Measurements from ENCODE around the gene RHOB. TPM values are rescaled to one million over a fixed set of nuclear protein-coding genes. Genes with fewer than 3 reads are reported as not detected.

RHOB gene
- polyA plus RNA-seq, 1 of the 3 experiments (the other 2 are of a cell fraction), result 50.3 TPM

GRCh38 chr2:20474757-20475566, 28.1 kb downstream of the RHOB start (continued):
- TF ChIP-seq IRF3 (IDR thresholded peaks at IDR 0.05; ENCODE audit: low read depth, low read length), result no peak

GRCh38 chr2:20475567-20475952, 28.7 kb downstream of the RHOB start:
- Histone ChIP-seq H3K36me3 (replicated peaks in 1 of 2; ENCODE audit: control insufficient read depth in 1 of 2, insufficient read depth in 2 of 2, low read length in 1 of 2) (no peaks in the 10 kb centered on the region), H2AFZ (ENCODE audit: low read depth) (no peak overlapping the region), H3K9ac (no peak overlapping the region), H3F3A (replicated peaks; ENCODE audit: insufficient read depth) (no peaks in the 10 kb centered on the region), H3K4me1 (ENCODE audit: control insufficient read depth in 1 of 2, insufficient read depth in 2 of 2, low read depth in 1 of 2, low read length in 1 of 2) (peaks cover 0 to 12% of the 10 kb centered on the region in 2 experiments; a peak in 1 of 4 replicates), H4K20me1 (ENCODE audit: insufficient read depth) (no peaks in the 10 kb centered on the region), H3K27me3 (ENCODE audit: insufficient read depth) (no peaks in the 10 kb centered on the region), H3K9me2 (no peaks in the 10 kb centered on the region), H3K27ac (ENCODE audit: low read depth in 2 of 2, low read length in 1 of 2) (no peak overlapping the region), H3K79me2 (ENCODE audit: insufficient read depth) (no peaks in the 10 kb centered on the region), H3K9me3 (no peaks in the 10 kb centered on the region), H3K4me3 (ENCODE audit: low read depth in 2 of 2, low read length in 1 of 2) (no peak overlapping the region), H3K4me2 (no peak overlapping the region)
- TF ChIP-seq RCOR1 (IDR thresholded peaks at IDR 0.05; ENCODE audit: low read length), result no peak
- no peak for TF ChIP-seq SIN3A (IDR thresholded peaks at IDR 0.05; ENCODE audit: borderline replicate concordance, low read depth, low read length)
- TF ChIP-seq GATA2 (CRISPR knock-in tag; IDR thresholded peaks at IDR 0.05), result no peak
- no peak for TF ChIP-seq CHD2 (IDR thresholded peaks at IDR 0.05; ENCODE audit: low read length, partially characterized antibody)
- no peak for TF ChIP-seq RAD21 (IDR thresholded peaks at IDR 0.05; ENCODE audit: low read length)
- TF ChIP-seq SMC3 (IDR thresholded peaks at IDR 0.05; ENCODE audit: low read depth, low read length), result no peak
- TF ChIP-seq TCF12 (IDR thresholded peaks at IDR 0.05), result no peak
- TF ChIP-seq TEAD4 (IDR thresholded peaks at IDR 0.05; ENCODE audit: borderline replicate concordance, insufficient read depth), result no peak
- no peak for TF ChIP-seq YY1 (IDR thresholded peaks at IDR 0.05; ENCODE audit: low read depth)
- TF ChIP-seq ZBTB33 (IDR thresholded peaks at IDR 0.05; ENCODE audit: borderline replicate concordance, low read depth), result no peak
- TF ChIP-seq USF2 (IDR thresholded peaks at IDR 0.05; ENCODE audit: borderline replicate concordance, low read depth, low read length), result no peak
- TF ChIP-seq RFX5 (IDR thresholded peaks at IDR 0.05; ENCODE audit: low read length), result no peak
- no peak for TF ChIP-seq FOXM1 (IDR thresholded peaks at IDR 0.05; ENCODE audit: low read depth)
- TF ChIP-seq FOSL2 (IDR thresholded peaks at IDR 0.05; ENCODE audit: borderline replicate concordance, low read depth), result no peak
- TF ChIP-seq EZH2phosphoT487 (IDR thresholded peaks at IDR 0.05; ENCODE audit: borderline replicate concordance, low read depth), result no peak
- POLR2A ChIA-PET, result no interaction called here
- WGBS (ENCODE audit: low lambda C conversion rate), result 81% methylated on average over 3 of the region's 3 CpGs
- CTCF ChIA-PET, result no interaction called here
- DNase-seq, result no peak

Data from SK-N-SH (cell line).